ENCODE measurements around the gene RHEB. TPM values are rescaled to one million over a fixed set of nuclear protein-coding genes. Genes with fewer than 3 reads are reported as not detected.

Gene RHEB
- total and polyA plus RNA-seq, 2 donors (not counting 3 experiments of a cell fraction or from before 2014, with no cell fraction given): 59.4 to 108 TPM

DNA sequence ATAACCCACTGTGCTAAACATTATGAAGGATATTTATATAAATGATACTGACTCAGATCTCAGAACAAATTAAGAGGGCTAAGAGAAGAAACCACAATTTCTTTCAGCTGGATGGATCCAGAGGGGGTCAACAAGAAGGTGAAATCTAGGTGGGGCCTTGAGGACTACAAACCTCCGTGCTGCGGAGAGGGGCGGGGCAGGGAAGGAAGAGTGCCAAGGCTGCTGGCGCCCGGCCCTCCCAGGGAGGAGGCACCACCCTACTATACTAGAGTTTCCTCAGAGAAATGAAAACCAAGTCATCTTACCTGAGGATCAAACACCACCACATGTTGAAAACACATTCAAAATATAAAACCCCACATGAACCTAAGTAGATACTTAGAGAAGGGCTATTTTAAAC lies 50.4 kb downstream of the RHEB start:
- FAIRE-seq (no peak), DNase-seq (ENCODE audit: low read depth, low spot score) (no peak)
- Histone ChIP-seq H3K4me3 (replicated peaks in 1 of 3; ENCODE audit: insufficient read depth in 1 of 3, low read depth in 1 of 3, low read length in 3 of 3) (no peak overlapping the region), H3K9me1 (replicated peaks; ENCODE audit: control insufficient read depth, extremely low read depth, insufficient read depth, low read length) (no peaks in the 10 kb centered on the region), H3K27ac (ENCODE audit: insufficient read depth, low read depth, low read length) (no peak overlapping the region), H3K9ac (replicated peaks; ENCODE audit: extremely low read depth, insufficient read depth, low read length) (no peak overlapping the region), H3K9me3 (replicated peaks; ENCODE audit: control insufficient read depth, insufficient read depth, low read length) (no peaks in the 10 kb centered on the region), H3K36me3 (ENCODE audit: control insufficient read depth in 2 of 2, extremely low read depth in 1 of 2, insufficient read depth in 2 of 2, low read length in 2 of 2) (peaks cover 23 to 25% of the 10 kb centered on the region in 2 experiments), H3K4me2 (ENCODE audit: insufficient read depth, low read length) (no peak overlapping the region), H2AFZ (ENCODE audit: low read depth, low read length) (no peak overlapping the region), H3K4me1 (ENCODE audit: control insufficient read depth, extremely low read depth, insufficient read depth, low read length) (peaks cover 17% of the 10 kb centered on the region), H4K20me1 (replicated peaks; ENCODE audit: control insufficient read depth, extremely low read depth, insufficient read depth, low read length) (no peaks in the 10 kb centered on the region), H3K27me3 (ENCODE audit: control insufficient read depth in 2 of 2, insufficient read depth in 2 of 2, low read length in 2 of 2) (no peaks in the 10 kb centered on the region), H3K79me2 (ENCODE audit: control insufficient read depth, insufficient read depth, low read length) (peaks cover 14% of the 10 kb centered on the region)
- intact Hi-C loops (cut with micrococcal nuclease) (no loop called here), dilution Hi-C loops (cut with MboI; ENCODE audit: extremely low pct_ligation_motif_present, low sequenced_read_pairs) (no loop called here)
- BruUV-seq (replicated peaks): no TSS peak
- POLR2A ChIA-PET: no interaction called here
- no peak for TF ChIP-seq JUN (IDR thresholded peaks at IDR 0.05; ENCODE audit: borderline replicate concordance, insufficient read depth, insufficient read length, low read depth)
- no peak for TF ChIP-seq MYC (IDR thresholded peaks at IDR 0.05; ENCODE audit: low read depth, low read length)
- CTCF ChIA-PET: interaction anchor here (1.0 kb wide), 1 partner anchor 16 kb away, joined by 3 read pairs; no protein-coding TSS in a partner anchor

DNA sequence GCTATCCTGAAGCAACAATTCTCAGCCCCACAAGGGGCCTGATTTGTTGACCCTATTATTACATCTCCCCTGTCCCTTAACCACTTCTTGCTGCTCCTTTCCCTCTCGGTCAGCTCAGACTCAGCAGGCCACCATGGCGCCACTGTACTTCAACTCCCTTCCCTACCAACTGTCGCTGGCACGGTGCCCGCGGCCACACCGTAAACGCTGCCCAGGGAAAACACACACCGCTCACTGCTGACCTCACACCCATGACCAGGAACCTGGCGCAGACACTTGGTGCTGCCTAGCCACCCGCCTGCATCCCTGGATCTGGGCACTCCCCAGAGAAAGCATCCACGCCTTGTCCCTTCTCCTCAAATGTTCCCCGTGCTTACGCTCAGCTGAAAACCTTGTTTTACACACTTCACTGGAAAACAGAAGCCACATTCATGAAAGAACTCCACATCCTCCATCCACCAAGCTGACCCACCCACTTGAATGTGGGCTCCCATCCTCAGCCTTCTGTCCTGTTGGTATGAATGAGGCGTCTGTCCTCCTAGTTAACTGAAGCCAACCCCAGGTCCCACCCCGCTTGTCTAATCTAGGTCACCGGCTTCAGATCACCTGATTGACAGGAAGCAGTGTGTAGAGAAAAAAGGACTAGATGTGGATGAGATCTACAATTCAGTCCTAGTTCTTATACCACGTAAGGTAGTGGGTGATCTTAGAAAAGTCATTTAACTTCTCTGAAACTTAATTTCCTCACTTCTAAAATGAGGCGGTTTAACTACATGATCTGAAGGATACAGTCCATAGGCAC lies 51.3 kb downstream of the RHEB start:
- H3K9me1 ChIP-seq (replicated peaks; ENCODE audit: control insufficient read depth, extremely low read depth, insufficient read depth, low read length): no peaks in the 10 kb centered on the region
- no peaks in the 10 kb centered on the region for H3K9me3 ChIP-seq (replicated peaks; ENCODE audit: control insufficient read depth, insufficient read depth, low read length)
- H3K4me1 ChIP-seq (ENCODE audit: control insufficient read depth, extremely low read depth, insufficient read depth, low read length): peaks cover 23% of the 10 kb centered on the region
- no peak overlapping the region for H2AFZ ChIP-seq (ENCODE audit: low read depth, low read length)
- DNase-seq (ENCODE audit: low read depth, low spot score) (no peak), FAIRE-seq (no peak)
- TF ChIP-seq POLR2AphosphoS5 (IDR thresholded peaks at IDR 0.05; ENCODE audit: insufficient read depth, low read depth, low read length): no peak
- TF ChIP-seq GATA2 (IDR thresholded peaks at IDR 0.05; ENCODE audit: insufficient read depth, insufficient read length, low read depth, low read length): no peak
- TF ChIP-seq CTCF (IDR thresholded peaks at IDR 0.05; ENCODE audit: extremely low read depth in 1 of 2, insufficient read depth in 1 of 2, low read depth in 1 of 2, low read length in 2 of 2): no peak
- no peak for TF ChIP-seq MYC (IDR thresholded peaks at IDR 0.05; ENCODE audit: low read depth, low read length)
- no peak for TF ChIP-seq EZH2 (IDR thresholded peaks at IDR 0.05; ENCODE audit: borderline replicate concordance, low read depth, low read length, severe bottlenecking)
- no peak for TF ChIP-seq JUN (IDR thresholded peaks at IDR 0.05; ENCODE audit: borderline replicate concordance, insufficient read depth, insufficient read length, low read depth)
- TF ChIP-seq POLR2A (IDR thresholded peaks at IDR 0.05; ENCODE audit: low read depth, low read length): no peak
- no peak for TF ChIP-seq MAX (IDR thresholded peaks at IDR 0.05; ENCODE audit: insufficient read depth, insufficient read length)
- TF ChIP-seq FOS (IDR thresholded peaks at IDR 0.05; ENCODE audit: borderline replicate concordance, insufficient read depth, low read length): no peak
- peaks cover 23 to 28% of the 10 kb centered on the region in 2 experiments for H3K36me3 ChIP-seq (ENCODE audit: control insufficient read depth in 2 of 2, extremely low read depth in 1 of 2, insufficient read depth in 2 of 2, low read length in 2 of 2)
- POLR2A ChIA-PET: no interaction called here
- no peak overlapping the region for H3K27ac ChIP-seq (ENCODE audit: insufficient read depth, low read depth, low read length)
- dilution Hi-C loops (cut with MboI; ENCODE audit: extremely low pct_ligation_motif_present, low sequenced_read_pairs): no loop called here
- intact Hi-C loops (cut with micrococcal nuclease): no loop called here
- no peak overlapping the region for H3K9ac ChIP-seq (replicated peaks; ENCODE audit: extremely low read depth, insufficient read depth, low read length)
- no peaks in the 10 kb centered on the region for H4K20me1 ChIP-seq (replicated peaks; ENCODE audit: control insufficient read depth, extremely low read depth, insufficient read depth, low read length)
- H3K27me3 ChIP-seq (ENCODE audit: control insufficient read depth in 2 of 2, insufficient read depth in 2 of 2, low read length in 2 of 2): no peaks in the 10 kb centered on the region
- H3K79me2 ChIP-seq (ENCODE audit: control insufficient read depth, insufficient read depth, low read length): peaks cover 14% of the 10 kb centered on the region
- CTCF ChIA-PET: no interaction called here
- H3K4me2 ChIP-seq (ENCODE audit: insufficient read depth, low read length): no peak overlapping the region
- no TSS peak for BruUV-seq (replicated peaks)
- no peak overlapping the region for H3K4me3 ChIP-seq (replicated peaks in 1 of 3; ENCODE audit: insufficient read depth in 1 of 3, low read depth in 1 of 3, low read length in 3 of 3)

Measured in endothelial cell of umbilical vein (primary cell).